LNCAP (cell line): ENCODE measurements around the gene COL8A1.

Experiments used
- CTCF ChIP-seq: fragments of 450-650 bp; IDR thresholded peaks from 2 replicates; pipeline ENCODE4 v1.5.1; 2017; ENCODE audit warnings: mild to moderate bottlenecking

COL8A1 gene

DNA sequence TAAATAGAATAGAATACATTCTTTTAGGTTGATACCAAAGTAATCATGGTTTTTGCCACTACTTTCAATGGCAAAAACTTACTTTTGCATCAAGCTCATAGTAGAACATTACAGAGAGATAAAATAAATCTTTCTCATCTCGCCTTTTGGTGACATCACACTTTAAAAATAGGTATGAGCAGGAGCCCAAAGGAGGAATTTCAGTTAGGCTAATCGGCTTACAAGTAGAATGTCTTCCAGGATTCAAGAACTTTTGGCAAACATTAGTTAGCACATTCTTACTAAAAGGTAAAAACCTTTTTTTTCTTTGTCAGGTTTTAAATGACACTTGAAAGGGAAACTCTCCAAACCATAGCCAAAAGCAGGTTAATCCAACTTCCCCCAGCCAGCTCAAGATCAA, 119.6 kb downstream of the COL8A1 start:
- TF ChIP-seq CTCF, result no peak

GRCh38 chr3:99758502-99759177, 120.2 kb downstream of the COL8A1 start:
- no peak for TF ChIP-seq CTCF

DNA sequence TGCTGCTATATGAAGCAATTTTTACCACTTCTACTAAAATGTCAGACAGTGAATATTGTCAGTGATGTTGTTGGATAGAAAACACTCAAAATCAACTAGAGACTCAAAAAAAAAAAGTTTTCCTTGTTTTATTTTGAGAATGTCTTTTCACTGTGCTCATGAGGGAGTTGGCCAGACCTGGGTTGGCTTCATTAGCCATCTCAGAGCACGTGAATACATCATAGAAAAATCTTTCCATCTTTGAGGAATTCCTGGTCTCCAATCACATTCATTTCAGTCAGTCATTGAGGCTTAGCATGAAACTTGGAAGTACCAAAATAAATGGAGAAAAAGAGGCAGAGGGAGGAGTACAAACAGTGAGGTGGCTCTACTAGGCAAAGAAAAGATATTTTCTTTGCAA, 121.6 kb downstream of the COL8A1 start:
- no peak for TF ChIP-seq CTCF

DNA sequence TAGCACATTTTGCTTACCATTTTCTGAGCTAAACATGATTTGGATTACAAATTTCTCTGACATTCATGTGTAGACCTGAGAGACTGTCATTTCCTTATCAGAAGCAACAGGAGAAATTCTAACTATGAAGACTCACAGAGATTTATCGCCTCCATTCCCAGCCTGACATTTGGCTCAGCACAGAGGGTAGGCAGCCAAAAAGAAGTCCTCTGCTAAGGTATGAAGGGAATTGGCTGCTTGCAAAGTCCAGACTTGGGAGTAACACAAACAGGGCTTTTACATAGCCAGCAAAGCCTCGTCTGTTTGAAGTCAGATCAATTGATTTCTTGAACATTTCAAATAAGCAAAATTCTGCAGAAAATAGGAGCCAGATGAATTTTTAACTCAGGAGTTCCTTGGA, 122.2 kb downstream of the COL8A1 start:
- TF ChIP-seq CTCF, result no peak

GRCh38 chr3:99761415-99762165, 123.2 kb downstream of the COL8A1 start:
- no peak for TF ChIP-seq CTCF

DNA sequence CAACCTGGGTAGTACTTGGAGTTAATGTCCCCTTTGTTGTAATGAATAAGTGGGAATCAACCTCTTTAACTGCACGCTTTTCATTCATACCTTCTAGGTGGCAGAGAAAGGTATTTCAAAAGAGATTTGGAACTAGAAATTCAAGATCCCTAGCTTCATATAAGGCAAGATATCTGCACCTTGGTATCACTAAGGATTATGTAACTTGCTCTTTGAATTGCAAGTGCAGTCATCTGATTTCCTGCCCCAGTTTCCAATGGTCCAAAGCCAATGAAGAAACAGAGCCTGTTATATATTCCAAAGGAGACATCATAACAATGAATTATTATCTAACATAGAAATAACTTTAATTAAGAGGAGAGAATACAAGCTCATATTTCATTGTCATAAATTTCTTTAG, 124.5 kb downstream of the COL8A1 start:
- TF ChIP-seq CTCF, result no peak

DNA sequence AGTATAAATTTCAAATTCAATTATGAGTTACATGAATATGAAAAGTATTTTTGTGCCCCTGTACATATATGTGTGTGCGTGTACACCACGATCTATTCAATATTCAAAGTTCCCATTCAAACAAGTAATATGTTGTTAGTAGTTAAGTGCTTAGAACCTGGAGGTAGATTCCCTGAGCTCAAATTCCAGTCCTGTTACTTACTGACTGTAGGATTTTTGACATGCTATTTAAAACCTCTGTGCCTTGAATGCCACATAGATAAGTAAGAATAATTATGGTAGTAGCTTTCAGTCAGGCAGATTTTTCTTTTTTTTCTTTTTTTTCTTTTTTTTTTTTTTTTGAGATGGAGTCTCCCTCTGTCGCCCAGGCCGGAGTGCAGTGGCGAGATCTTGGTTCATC, 126.0 kb downstream of the COL8A1 start:
- TF ChIP-seq CTCF, result no peak
